ENCODE data around the gene ST6GALNAC4. TPM values are rescaled to one million over a fixed set of nuclear protein-coding genes. Genes with fewer than 3 reads are reported as not detected.
A peak's percentile ranks its signal among the peaks of the same experiment; 100 is the strongest.

Gene ST6GALNAC4
- polyA plus RNA-seq, 1 of the 3 experiments (the other 2 are of a cell fraction): 30.2 TPM

- H3K4me2 ChIP-seq: no peak overlapping the region
- H3K27ac ChIP-seq (ENCODE audit: low read depth in 2 of 2, low read length in 1 of 2): no peak overlapping the region
- no peak overlapping the region for H2AFZ ChIP-seq (ENCODE audit: low read depth)
- no peak overlapping the region for H3K9ac ChIP-seq
- no peaks in the 10 kb centered on the region for H3K9me2 ChIP-seq
- DNase-seq: no peak
- peaks cover 0 to 5% of the 10 kb centered on the region in 2 experiments for H3K36me3 ChIP-seq (replicated peaks in 1 of 2; ENCODE audit: control insufficient read depth in 1 of 2, insufficient read depth in 2 of 2, low read length in 1 of 2)
- peaks cover 2% of the 10 kb centered on the region for H3F3A ChIP-seq (replicated peaks; ENCODE audit: insufficient read depth)
- H3K4me1 ChIP-seq (ENCODE audit: control insufficient read depth in 1 of 2, insufficient read depth in 2 of 2, low read depth in 1 of 2, low read length in 1 of 2): peaks cover 1 to 20% of the 10 kb centered on the region in 2 experiments; a peak in 3 of 4 replicates
- no peaks in the 10 kb centered on the region for H3K27me3 ChIP-seq (ENCODE audit: insufficient read depth)
- peaks cover 14% of the 10 kb centered on the region for H3K79me2 ChIP-seq (ENCODE audit: insufficient read depth)
- ChIA-PET CTCF (interaction anchor here (1.2 to 1.4 kb wide), 2 partner anchors 177 to 205 kb away, joined by 3 to 6 read pairs; partner anchors contain the start of gene TOR2A), POLR2A (no interaction called here)
- TF ChIP-seq CTCF (IDR thresholded peaks at IDR 0.05) (no peak), RCOR1 (IDR thresholded peaks at IDR 0.05; ENCODE audit: low read length) (no peak), EZH2phosphoT487 (IDR thresholded peaks at IDR 0.05; ENCODE audit: borderline replicate concordance, low read depth) (no peak), FOSL2 (IDR thresholded peaks at IDR 0.05; ENCODE audit: borderline replicate concordance, low read depth) (no peak), TAF1 (IDR thresholded peaks at IDR 0.05; ENCODE audit: borderline replicate concordance, low read depth, low read length) (no peak), MAX (IDR thresholded peaks at IDR 0.05; ENCODE audit: low read depth) (no peak), POLR2AphosphoS5 (IDR thresholded peaks at IDR 0.05; ENCODE audit: low read depth, low read length) (no peak), SMC3 (IDR thresholded peaks at IDR 0.05; ENCODE audit: low read depth, low read length) (no peak), GABPA (IDR thresholded peaks at IDR 0.05; ENCODE audit: low read depth) (no peak), TCF12 (IDR thresholded peaks at IDR 0.05) (no peak), CHD2 (IDR thresholded peaks at IDR 0.05; ENCODE audit: low read length, partially characterized antibody) (no peak)
- WGBS (ENCODE audit: low lambda C conversion rate): 97% methylated on average over 25 of the region's 31 CpGs
- no peaks in the 10 kb centered on the region for H3K9me3 ChIP-seq
- H4K20me1 ChIP-seq (ENCODE audit: insufficient read depth): no peaks in the 10 kb centered on the region
- H3K4me3 ChIP-seq (ENCODE audit: low read depth in 2 of 2, low read length in 1 of 2): no peak overlapping the region
These were observed 4.5 kb downstream of the ST6GALNAC4 start for GRCh38 chr9:127912296-127912695.

- peak; percentile 47; the same call in 1 of the 2 replicates for TF ChIP-seq RAD21 (IDR thresholded peaks at IDR 0.05; ENCODE audit: low read length)
- TF ChIP-seq EP300 (IDR thresholded peaks at IDR 0.05; ENCODE audit: borderline replicate concordance in 1 of 2, low read depth in 1 of 2, low read length in 1 of 2): no peak
- no peak for TF ChIP-seq SMC3 (IDR thresholded peaks at IDR 0.05; ENCODE audit: low read depth, low read length)
- TF ChIP-seq CTCF (IDR thresholded peaks at IDR 0.05): peak; percentile 17; the same call in 1 of the 2 replicates
- no peaks in the 10 kb centered on the region for H3K9me3 ChIP-seq
- no peaks in the 10 kb centered on the region for H3K9me2 ChIP-seq
- H3K79me2 ChIP-seq (ENCODE audit: insufficient read depth): peaks cover 4% of the 10 kb centered on the region; the same call in 1 of the 2 replicates
- H3K27me3 ChIP-seq (ENCODE audit: insufficient read depth): no peaks in the 10 kb centered on the region
- no peaks in the 10 kb centered on the region for H4K20me1 ChIP-seq (ENCODE audit: insufficient read depth)
- peaks cover 0 to 8% of the 10 kb centered on the region in 2 experiments; a peak in 1 of 4 replicates for H3K4me1 ChIP-seq (ENCODE audit: control insufficient read depth in 1 of 2, insufficient read depth in 2 of 2, low read depth in 1 of 2, low read length in 1 of 2)
- H3K4me2 ChIP-seq: no peak overlapping the region
- H3K9ac ChIP-seq: no peak overlapping the region
- peaks cover 0 to 5% of the 10 kb centered on the region in 2 experiments for H3K36me3 ChIP-seq (replicated peaks in 1 of 2; ENCODE audit: control insufficient read depth in 1 of 2, insufficient read depth in 2 of 2, low read length in 1 of 2)
- 90% methylated on average over 6 of the region's 6 CpGs for WGBS (ENCODE audit: low lambda C conversion rate)
- H2AFZ ChIP-seq (ENCODE audit: low read depth): no peak overlapping the region
- DNase-seq: no peak
- H3K4me3 ChIP-seq (ENCODE audit: low read depth in 2 of 2, low read length in 1 of 2): no peak overlapping the region
- no peak overlapping the region for H3K27ac ChIP-seq (ENCODE audit: low read depth in 2 of 2, low read length in 1 of 2)
- CTCF ChIA-PET: interaction anchor here (0.6 to 2.1 kb wide), 4 partner anchors 12 to 118 kb away, joined by 3 to 7 read pairs (median 3); no protein-coding TSS in a partner anchor
- POLR2A ChIA-PET: no interaction called here
- no peaks in the 10 kb centered on the region for H3F3A ChIP-seq (replicated peaks; ENCODE audit: insufficient read depth)
These were observed 6.1 kb downstream of the ST6GALNAC4 start for GRCh38 chr9:127910613-127911205.
